ENCODE data around the gene TMEM131L.
"Not testable (repeated sequence)": the region's sequence is repeated elsewhere in the genome, so short reads cannot be mapped to it uniquely, and the experiment has no call there.

GRCh38 chr4:153609070-153609469, 142.9 kb downstream of the TMEM131L start:
- not testable (repeated sequence) for TF ChIP-seq CTCF (conservative IDR thresholded peaks at IDR 0.05; ENCODE audit: low read length); EZH2phosphoT487 (IDR thresholded peaks at IDR 0.05; ENCODE audit: borderline replicate concordance)
